Caco-2 (cell line): Measurements from ENCODE around the gene C3orf70. TPM values are rescaled to one million over a fixed set of nuclear protein-coding genes. Genes with fewer than 3 reads are reported as not detected.

Source experiments
- BruUV-seq: library from RNA; stranded (reverse); fragments of 400-500 nt; replicated peaks from 2 replicates; lab custom pipeline; 2021; lab: Mats Ljungman, UMichigan
- CTCF ChIA-PET: fragments of 300-600 bp; sonication (Branson Sonifier 250); formaldehyde crosslinking; loops from one replicate; lab custom pipeline; 2022; ENCODE audit warnings: antibody characterized with exemption; lab: Charles Lee
- POLR2A ChIA-PET: fragments of 300-600 bp; sonication (Branson Sonifier 250); formaldehyde crosslinking; loops from one replicate; lab custom pipeline; 2022; ENCODE audit warnings: antibody characterized with exemption; lab: Charles Lee
- DNase-seq, 2 experiments: peaks; one replicate each; pipeline versions ENCODE4 v3.0.0 to v3.0.0-alpha.2; 2020 to 2022
- H3K27me3 ChIP-seq: replicated peaks from 2 replicates; pipeline ENCODE4 v1.6.0; 2011; ENCODE audit warnings: low read length; ENCODE audit not compliant: control insufficient read depth, insufficient read depth
- H3K36me3 ChIP-seq: 2 replicates; pipeline ENCODE4 v1.5.1; 2011; ENCODE audit warnings: low read length; ENCODE audit not compliant: control insufficient read depth, insufficient read depth
- H3K4me1 ChIP-seq: fragments of 250-450 bp; sonication (Bioruptor Pico); 2 replicates; pipeline ENCODE4 v1.5.1; 2020; ENCODE audit warnings: mild to moderate bottlenecking
- H3K4me3 ChIP-seq: 2 replicates; pipeline ENCODE4 v1.5.1; 2011; ENCODE audit warnings: low read depth, mild to moderate bottlenecking, control low read depth, low read length
- H3K9me3 ChIP-seq: fragments of 250-450 bp; sonication (Bioruptor Pico); 2 replicates; pipeline ENCODE4 v1.5.1; 2020; ENCODE audit warnings: mild to moderate bottlenecking, moderate library complexity
- H3K27ac Mint-ChIP-seq: one replicate; pipeline ENCODE4 v1.8.0; 2022; ENCODE audit warnings: mixed read lengths; ENCODE audit not compliant: unreplicated experiment
- H3K27me3 Mint-ChIP-seq: one replicate; pipeline ENCODE4 v1.8.0; 2022; ENCODE audit warnings: mixed read lengths; ENCODE audit not compliant: insufficient read depth, unreplicated experiment
- H3K36me3 Mint-ChIP-seq: one replicate; pipeline ENCODE4 v1.8.0; 2022; ENCODE audit warnings: mild to moderate bottlenecking, mixed read lengths; ENCODE audit not compliant: insufficient read depth, unreplicated experiment
- H3K4me1 Mint-ChIP-seq: one replicate; pipeline ENCODE4 v1.8.0; 2022; ENCODE audit warnings: low read depth, mixed read lengths; ENCODE audit not compliant: unreplicated experiment
- H3K4me3 Mint-ChIP-seq: one replicate; pipeline ENCODE4 v1.8.0; 2022; ENCODE audit warnings: mild to moderate bottlenecking, moderate library complexity, mixed read lengths; ENCODE audit not compliant: unreplicated experiment
- H3K9me3 Mint-ChIP-seq: one replicate; pipeline ENCODE4 v1.8.0; 2022; ENCODE audit warnings: mixed read lengths; ENCODE audit not compliant: unreplicated experiment
- CTCF ChIP-seq, 2 experiments: fragments of 200-600 bp in 1 of 2; IDR thresholded peaks; 1 replicate in 1 of 2; 2 replicates in 1 of 2; pipeline versions ENCODE4 v1.5.1 to v1.8.0; 2011 to 2022; ENCODE audit warnings: antibody characterized with exemption in 1 of 2, control low read depth in 1 of 2, inconsistent platforms in 1 of 2, low read depth in 1 of 2, low read length in 1 of 2, mild to moderate bottlenecking in 1 of 2, moderate library complexity in 1 of 2; ENCODE audit not compliant: insufficient read depth in 1 of 2, severe bottlenecking in 1 of 2, unreplicated experiment in 1 of 2
- intact Hi-C: fragments of 100-400 bp; cut with micrococcal nuclease; formaldehyde crosslinking; loops from one replicate; pipeline ENCODE4 v1.10.0; 2022; ENCODE audit not compliant: unreplicated experiment
- total RNA-seq: library from RNA; stranded (reverse); gene quantifications from 2 replicates; pipeline ENCODE4 v1.2.3, GENCODE V29; 2022

C3orf70 gene
- total RNA-seq, 1 experiment from 2014 or later = 11.2 TPM

GRCh38 chr3:185103359-185104127 is 49.3 kb downstream of the C3orf70 start:
- Mint-ChIP-seq H3K4me1 (peaks cover 22% of the 10 kb centered on the region), H3K4me3 (peak overlapping the region; percentile 40), H3K36me3 (peaks cover 8% of the 10 kb centered on the region), H3K27me3 (no peaks in the 10 kb centered on the region), H3K27ac (peak overlapping the region; percentile 64), H3K9me3 (peaks cover 33% of the 10 kb centered on the region)
- Histone ChIP-seq H3K4me3 (no peak overlapping the region), H3K4me1 (peaks cover 9% of the 10 kb centered on the region; the same call in 1 of the 2 replicates), H3K27me3 (no peaks in the 10 kb centered on the region), H3K9me3 (peaks cover 16% of the 10 kb centered on the region), H3K36me3 (no peaks in the 10 kb centered on the region)
- no peak for TF ChIP-seq CTCF (IDR thresholded peaks at IDR 0.05; ENCODE audit: insufficient read depth in 1 of 2, low read depth in 1 of 2, low read length in 1 of 2, severe bottlenecking in 1 of 2, unreplicated experiment in 1 of 2)
- ChIA-PET CTCF (interaction anchor here (0.6 to 1.1 kb wide), 2 partner anchors 33 to 123 kb away, joined by 3 to 4 read pairs; no protein-coding TSS in a partner anchor), POLR2A (no interaction called here)
- intact Hi-C loops = no loop called here
- BruUV-seq = no TSS peak
- DNase-seq = peak; percentile 67 to 78

- Mint-ChIP-seq H3K27me3 (no peaks in the 10 kb centered on the region), H3K4me3 (no peak overlapping the region), H3K9me3 (peaks cover 3% of the 10 kb centered on the region), H3K36me3 (peaks cover 3% of the 10 kb centered on the region), H3K27ac (no peak overlapping the region), H3K4me1 (no peaks in the 10 kb centered on the region)
- no peaks in the 10 kb centered on the region for H3K9me3 ChIP-seq
- H3K4me3 ChIP-seq = no peak overlapping the region
- intact Hi-C loops = no loop called here
- H3K36me3 ChIP-seq = no peaks in the 10 kb centered on the region
- BruUV-seq = no TSS peak
- ChIA-PET CTCF (no interaction called here), POLR2A (no interaction called here)
- no peaks in the 10 kb centered on the region for H3K27me3 ChIP-seq
- no peak for DNase-seq
- TF ChIP-seq CTCF (IDR thresholded peaks at IDR 0.05; ENCODE audit: insufficient read depth in 1 of 2, low read depth in 1 of 2, low read length in 1 of 2, severe bottlenecking in 1 of 2, unreplicated experiment in 1 of 2) = no peak
- peaks cover 2% of the 10 kb centered on the region; the same call in 1 of the 2 replicates for H3K4me1 ChIP-seq
These were observed 58.2 kb downstream of the C3orf70 start for GRCh38 chr3:185094697-185095096.

DNA sequence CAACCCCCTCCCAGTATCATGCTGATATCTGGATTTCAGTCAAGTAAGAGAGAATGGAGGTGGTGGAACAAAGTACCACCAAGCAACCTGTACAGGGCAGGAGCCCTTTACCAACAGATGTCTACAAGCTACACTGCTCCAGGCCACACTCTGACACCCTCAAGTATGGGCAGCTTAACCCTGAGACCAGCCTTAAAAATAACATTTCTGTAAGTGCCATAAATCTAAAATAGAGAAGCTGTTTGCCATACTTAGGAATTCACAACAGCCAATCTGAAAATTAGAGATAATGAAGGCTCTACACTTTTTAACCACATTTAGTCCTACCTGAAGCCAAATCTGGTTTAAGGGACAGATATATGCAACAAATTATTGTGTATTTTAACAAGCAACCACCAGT is 59.7 kb downstream of the C3orf70 start:
- POLR2A ChIA-PET = no interaction called here
- CTCF ChIA-PET = no interaction called here

More for the DNA sequence above, 59.7 kb downstream of the C3orf70 start:
- intact Hi-C loops = no loop called here
- Mint-ChIP-seq H3K27ac (no peak overlapping the region), H3K4me3 (no peak overlapping the region), H3K9me3 (no peaks in the 10 kb centered on the region), H3K36me3 (no peaks in the 10 kb centered on the region), H3K27me3 (no peaks in the 10 kb centered on the region), H3K4me1 (no peaks in the 10 kb centered on the region)
- H3K4me1 ChIP-seq = peaks cover 8% of the 10 kb centered on the region; the same call in 1 of the 2 replicates
- H3K4me3 ChIP-seq = no peak overlapping the region
- no TSS peak for BruUV-seq
- TF ChIP-seq CTCF (IDR thresholded peaks at IDR 0.05; ENCODE audit: insufficient read depth in 1 of 2, low read depth in 1 of 2, low read length in 1 of 2, severe bottlenecking in 1 of 2, unreplicated experiment in 1 of 2) = no peak
- H3K36me3 ChIP-seq = no peaks in the 10 kb centered on the region
- H3K27me3 ChIP-seq = no peaks in the 10 kb centered on the region
- no peak for DNase-seq
- no peaks in the 10 kb centered on the region for H3K9me3 ChIP-seq
